Middle frontal gyrus (tissue), 1 donor: ENCODE results near the gene FLAD1.

ENCODE experiments used
- DNase-seq: peaks from one replicate; pipeline ENCODE4 v3.0.0-alpha.2; 2015; ENCODE audit warnings: low spot score; ENCODE audit errors: extremely low spot score

Gene FLAD1

DNA sequence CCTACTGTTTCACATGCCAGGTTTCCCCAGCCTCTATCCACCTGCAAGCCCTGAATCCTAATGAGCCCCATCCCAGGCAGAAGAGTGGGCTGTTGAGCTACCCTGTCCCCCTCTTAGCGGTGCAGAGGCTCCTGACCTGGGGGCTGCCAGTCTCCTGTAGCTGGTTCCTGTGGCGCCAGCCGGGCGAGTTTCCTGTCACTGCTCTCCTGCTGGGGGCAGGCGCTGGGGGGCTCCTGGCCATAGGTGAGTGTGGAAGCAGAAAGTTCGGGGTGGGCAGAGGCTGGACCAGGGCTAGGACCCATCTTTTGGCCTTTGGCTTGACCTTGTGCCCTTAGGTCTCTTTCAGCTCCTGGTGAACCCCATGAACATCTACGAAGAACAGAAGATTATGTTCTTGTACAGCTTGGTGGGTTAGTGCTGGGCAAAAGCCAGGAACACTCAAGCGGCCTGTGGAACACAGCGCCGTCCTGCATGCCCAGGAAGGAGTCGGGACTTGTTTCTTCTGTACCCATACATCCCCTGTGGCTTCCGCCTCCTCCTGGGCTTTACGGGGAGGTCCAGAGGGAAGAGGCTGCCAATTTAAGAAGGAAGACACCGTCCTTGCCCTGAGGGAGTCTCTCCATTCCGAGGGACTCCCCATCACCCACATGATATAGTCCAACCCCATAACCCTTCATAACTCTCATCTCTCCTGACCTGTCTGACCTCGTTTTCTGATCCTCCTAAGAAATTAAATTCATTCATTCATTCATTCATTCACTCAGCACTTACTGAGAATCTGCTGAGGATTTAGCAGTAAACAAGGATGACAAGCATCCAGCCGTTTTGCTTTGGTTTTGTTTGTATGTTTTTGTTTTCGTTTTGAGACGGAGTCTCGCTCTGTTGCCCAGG, 51.4 kb downstream of the FLAD1 start:
- no peak for DNase-seq

DNA sequence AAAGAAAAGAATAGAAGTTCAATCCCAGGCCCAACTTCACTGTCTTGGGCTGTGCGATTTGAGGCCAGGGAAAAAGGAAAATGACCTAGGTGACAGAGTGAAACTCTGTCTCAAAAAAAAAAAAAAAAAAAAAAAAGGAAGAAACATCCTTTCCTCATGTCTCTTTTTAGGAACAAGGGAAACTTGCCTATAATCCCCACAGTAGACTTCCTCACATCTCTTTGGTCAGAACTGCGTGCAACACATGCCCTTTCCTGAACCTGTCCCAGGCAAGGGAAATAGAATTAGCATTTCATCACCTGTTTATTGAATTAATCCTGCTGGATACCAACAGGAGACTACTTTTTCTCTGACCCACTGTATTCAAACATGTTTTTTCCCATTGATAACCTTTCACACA, 52.8 kb downstream of the FLAD1 start:
- no peak for DNase-seq

DNA sequence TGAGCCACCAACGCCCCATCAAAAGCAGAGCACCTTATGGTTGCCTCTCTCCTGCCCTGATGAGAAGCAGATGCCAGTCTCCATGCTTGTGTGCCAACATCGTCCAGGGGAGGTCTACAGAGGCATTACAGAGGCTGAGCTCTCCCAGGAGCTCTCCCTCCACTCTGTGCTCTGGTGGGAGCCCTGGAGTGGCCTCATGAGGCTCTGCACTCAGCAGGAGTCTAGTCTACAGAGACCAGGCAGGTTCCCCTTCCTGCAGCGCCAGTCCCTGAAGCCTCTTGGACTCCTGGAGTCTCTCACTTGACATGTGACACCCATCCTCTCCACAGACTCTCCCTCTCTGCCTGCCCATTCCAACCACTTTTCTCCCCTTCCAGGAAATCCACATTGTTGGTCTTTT, 53.9 kb downstream of the FLAD1 start:
- no peak for DNase-seq

DNA sequence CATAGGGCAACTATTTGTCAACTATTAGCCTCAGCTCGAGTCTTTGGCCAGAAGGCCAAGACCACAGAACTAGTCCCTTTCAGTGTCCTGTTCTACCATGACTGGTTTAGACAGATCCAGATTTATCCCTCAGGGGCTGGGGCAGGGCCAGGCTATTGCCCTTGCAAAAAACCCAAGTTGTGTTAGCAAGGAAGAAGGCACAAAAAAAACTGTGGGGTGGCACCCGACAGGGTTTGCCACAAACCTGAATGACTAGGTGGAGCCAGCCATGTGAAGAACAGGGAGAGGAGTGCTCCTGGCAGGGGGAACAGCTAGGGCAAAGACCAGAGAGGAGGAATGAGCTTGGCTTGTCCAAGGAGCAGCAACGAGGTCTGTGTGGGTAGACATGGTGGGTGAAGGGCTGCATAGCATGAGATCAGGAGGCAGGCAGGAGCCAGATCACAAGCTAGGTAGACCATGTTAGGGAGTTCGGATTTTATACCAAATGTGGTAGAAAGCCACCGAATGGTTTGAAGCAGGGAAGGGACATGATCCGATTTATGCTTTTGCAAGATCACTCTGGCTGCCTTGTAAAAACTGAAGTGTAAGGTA, 54.8 kb downstream of the FLAD1 start:
- no peak for DNase-seq

DNA sequence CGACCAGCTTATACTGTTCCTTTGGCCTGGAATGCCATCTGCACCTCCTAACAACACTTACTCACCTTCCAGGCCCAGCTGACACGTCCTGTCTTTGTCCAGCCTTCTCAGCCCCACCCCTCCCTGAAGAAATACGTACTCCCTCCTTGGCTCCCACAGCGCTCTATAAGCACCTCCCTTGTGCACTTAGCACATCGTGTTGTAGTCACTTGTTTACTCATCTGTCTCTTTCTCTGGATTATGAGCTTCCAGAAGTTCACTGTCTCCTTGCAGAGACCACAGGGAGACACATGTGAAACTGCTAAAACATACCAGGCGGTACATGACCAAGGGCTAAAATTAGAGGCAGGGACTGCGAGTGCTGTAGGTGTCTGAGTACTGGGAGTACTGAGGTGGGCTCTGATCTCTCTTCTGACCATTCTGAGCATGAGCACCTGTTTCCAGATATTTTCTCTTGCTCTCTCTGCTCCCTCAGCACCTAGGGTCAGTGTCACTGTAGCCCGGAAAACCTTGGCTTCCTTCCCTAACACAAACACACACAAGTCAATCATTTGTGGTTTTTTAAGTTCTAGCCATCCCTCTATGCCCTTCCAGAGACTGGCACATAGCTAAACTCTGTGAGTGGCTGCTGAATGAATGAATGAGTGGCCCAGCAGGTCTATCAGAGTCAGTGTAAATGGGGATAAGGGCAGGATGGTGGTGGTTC, 55.6 kb downstream of the FLAD1 start:
- no peak for DNase-seq

DNA sequence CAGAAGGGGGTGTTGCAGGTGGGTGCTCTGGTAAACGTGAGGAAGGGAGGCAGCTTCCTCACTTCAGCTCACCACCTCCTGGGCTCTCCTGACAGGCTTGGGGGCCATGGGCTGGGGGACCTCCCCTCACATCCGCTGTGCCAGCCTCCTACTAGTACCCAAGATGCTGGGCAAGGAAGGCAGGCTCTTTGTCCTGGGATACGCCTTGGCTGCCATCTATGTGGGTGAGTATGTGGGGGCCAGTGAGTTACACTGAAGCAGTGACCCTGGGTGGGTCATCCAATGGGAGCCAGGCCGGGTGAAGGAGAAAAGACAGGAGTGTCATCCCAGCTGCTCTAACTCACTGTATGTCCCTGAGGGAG, 56.1 kb downstream of the FLAD1 start:
- DNase-seq: no peak

DNA sequence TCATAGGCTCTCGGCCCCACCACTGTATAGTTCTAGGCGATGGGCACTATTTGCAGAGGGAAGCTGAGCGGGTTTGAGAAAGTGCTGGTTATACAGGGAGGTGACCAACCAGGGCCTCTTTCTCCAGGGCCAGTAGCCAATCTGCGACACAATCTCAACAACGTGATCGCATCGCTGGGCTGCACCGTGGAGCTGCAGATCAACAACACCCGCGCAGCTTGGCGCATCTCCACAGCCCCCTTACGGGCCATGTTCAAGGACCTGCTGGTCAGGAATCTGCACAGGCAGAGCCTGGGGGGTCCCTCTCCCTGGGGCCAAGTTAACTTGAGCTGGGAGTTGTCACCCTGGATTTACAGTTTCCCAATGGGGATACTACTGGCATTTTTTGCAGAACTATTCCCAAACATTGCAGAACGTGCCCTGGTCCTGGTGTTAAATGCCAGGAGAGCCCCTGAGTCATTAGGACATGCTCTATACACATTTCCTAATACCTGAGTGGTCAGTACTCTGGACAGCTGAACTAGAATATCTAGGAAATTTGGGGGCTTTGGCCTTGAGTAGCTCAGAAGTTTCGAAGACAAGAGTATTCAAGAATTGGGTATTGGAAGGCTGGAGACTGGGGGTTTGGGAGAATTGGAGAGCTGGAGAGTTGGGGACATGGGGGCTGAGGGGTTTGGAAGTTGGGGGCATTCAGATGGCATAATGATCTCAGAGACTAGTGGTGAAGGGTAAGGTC, 57.4 kb downstream of the FLAD1 start:
- no peak for DNase-seq
